ENCODE data around the gene LMF1. TPM values are rescaled to one million over a fixed set of nuclear protein-coding genes. Genes with fewer than 3 reads are reported as not detected.

LMF1 gene
- total and polyA plus RNA-seq, 2 of the 13 experiments (the other 11 are each of a cell fraction or from before 2014, with no cell fraction given), result 6.8 to 8.5 TPM

- intact Hi-C loops (cut with micrococcal nuclease; ENCODE audit: unreplicated experiment), result no loop called here
- no peak overlapping the region for H2AFZ ChIP-seq (ENCODE audit: low read length)
- in situ Hi-C loops (cut with HindIII; ENCODE audit: extremely low pct_ligation_motif_present, low pct_unique_long_range_greater_than_20kb), result no loop called here
- no peaks in the 10 kb centered on the region for H3K9me3 ChIP-seq (ENCODE audit: low read length)
- H4K20me1 ChIP-seq (ENCODE audit: insufficient read depth, low read length), result no peaks in the 10 kb centered on the region; the same call in 1 of the 2 replicates
- DNase-seq (ENCODE audit: low spot score) (no peak), ATAC-seq (no peak), FAIRE-seq (no peak)
- no peak overlapping the region for H3K27ac ChIP-seq (ENCODE audit: extremely low read length, insufficient read depth, low read length)
- ChIA-PET CTCF (ENCODE audit: low intra/inter-chr PET ratio, low total read pairs) (no interaction called here), POLR2A (no interaction called here)
- no TSS peak for BruUV-seq (replicated peaks)
- peaks cover 16% of the 10 kb centered on the region for H3K4me1 ChIP-seq (ENCODE audit: insufficient read depth, low read length)
- 95% methylated on average over 12 of the region's 13 CpGs for WGBS (ENCODE audit: low lambda C conversion rate)
- H3K9ac ChIP-seq (ENCODE audit: insufficient read depth, low read depth, low read length), result no peak overlapping the region
- TF ChIP-seq NCOA2 (CRISPR knock-in tag; IDR thresholded peaks at IDR 0.05), result no peak
- no peak for TF ChIP-seq ZNF781 (CRISPR knock-in tag; IDR thresholded peaks at IDR 0.05; ENCODE audit: borderline replicate concordance, not compliant biosample characterization)
- TF ChIP-seq, protein P1, sequence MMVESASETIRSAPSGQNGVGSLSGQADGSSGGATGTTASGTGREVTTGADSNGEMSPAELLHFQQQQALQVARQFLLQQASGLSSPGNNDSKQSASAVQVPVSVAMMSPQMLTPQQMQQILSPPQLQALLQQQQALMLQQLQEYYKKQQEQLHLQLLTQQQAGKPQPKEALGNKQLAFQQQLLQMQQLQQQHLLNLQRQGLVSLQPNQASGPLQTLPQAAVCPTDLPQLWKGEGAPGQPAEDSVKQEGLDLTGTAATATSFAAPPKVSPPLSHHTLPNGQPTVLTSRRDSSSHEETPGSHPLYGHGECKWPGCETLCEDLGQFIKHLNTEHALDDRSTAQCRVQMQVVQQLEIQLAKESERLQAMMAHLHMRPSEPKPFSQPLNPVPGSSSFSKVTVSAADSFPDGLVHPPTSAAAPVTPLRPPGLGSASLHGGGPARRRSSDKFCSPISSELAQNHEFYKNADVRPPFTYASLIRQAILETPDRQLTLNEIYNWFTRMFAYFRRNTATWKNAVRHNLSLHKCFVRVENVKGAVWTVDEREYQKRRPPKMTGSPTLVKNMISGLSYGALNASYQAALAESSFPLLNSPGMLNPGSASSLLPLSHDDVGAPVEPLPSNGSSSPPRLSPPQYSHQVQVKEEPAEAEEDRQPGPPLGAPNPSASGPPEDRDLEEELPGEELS (CRISPR knock-in tag; IDR thresholded peaks at IDR 0.05), result no peak
- TF ChIP-seq CC2D1A (CRISPR knock-in tag; IDR thresholded peaks at IDR 0.05), result no peak
- TF ChIP-seq AGO2 (optimal IDR thresholded peaks at IDR 0.05; ENCODE audit: low read depth, low read length), result no peak
- TF ChIP-seq MED13 (CRISPR knock-in tag; IDR thresholded peaks at IDR 0.05), result no peak
- no peak overlapping the region for H3K4me2 ChIP-seq (ENCODE audit: low read depth, low read length)
- 0 out of 5 replicates have a peak, but pooled peaks cover 0 to 1% of the 10 kb centered on the region in 2 experiments for H3K36me3 ChIP-seq (replicated peaks in 1 of 2; ENCODE audit: control insufficient read depth in 1 of 2, insufficient read depth in 2 of 2, low read length in 2 of 2)
- H3K4me3 ChIP-seq (replicated peaks in 1 of 3; ENCODE audit: insufficient read depth in 1 of 3, low read depth in 2 of 3, low read length in 3 of 3), result no peak overlapping the region
- no peaks in the 10 kb centered on the region for H3K27me3 ChIP-seq (ENCODE audit: control insufficient read depth in 1 of 2, insufficient read depth in 2 of 2, low read length in 2 of 2)
- no peaks in the 10 kb centered on the region for H3K79me2 ChIP-seq (ENCODE audit: insufficient read depth, low read length)
These were observed 5.8 kb downstream of the LMF1 start for GRCh38 chr16:965036-965395.

Measured in HepG2 (cell line).